NOMO-1 treated with dmso at 0.1 percent for 144 hours (cell line): ENCODE measurements around the gene MTG1.
"Not testable (repeated sequence)": the region's sequence is repeated elsewhere in the genome, so short reads cannot be mapped to it uniquely, and the experiment has no call there.

ENCODE experiments used
- DNase-seq: peaks from one replicate; lab custom pipeline; 2025; ENCODE audit not compliant: unreplicated experiment; lab: John Stamatoyannopoulos, UW

MTG1 gene

GRCh38 chr10:133460208-133460769, 66.3 kb downstream of the MTG1 start:
- no peak for DNase-seq

GRCh38 chr10:133461027-133461426, 67.1 kb downstream of the MTG1 start:
- no peak for DNase-seq

- DNase-seq: no peak
Measured at GRCh38 chr10:133461841-133462240, 67.9 kb downstream of the MTG1 start.

- DNase-seq: no peak
Measured at GRCh38 chr10:133462512-133463305, 68.8 kb downstream of the MTG1 start.

- DNase-seq: no peak
Measured at GRCh38 chr10:133464582-133465031, 70.7 kb downstream of the MTG1 start.

- no peak for DNase-seq
Measured at GRCh38 chr10:133465191-133465949, 71.4 kb downstream of the MTG1 start.

- no peak for DNase-seq
Measured at GRCh38 chr10:133465950-133466474, 72.1 kb downstream of the MTG1 start.

- DNase-seq: no peak
Measured at GRCh38 chr10:133466683-133467275, 72.8 kb downstream of the MTG1 start.

GRCh38 chr10:133467286-133467911, 73.4 kb downstream of the MTG1 start:
- no peak for DNase-seq

- not testable (repeated sequence) for DNase-seq
Measured at GRCh38 chr10:133469205-133469604, 75.2 kb downstream of the MTG1 start.

GRCh38 chr10:133471300-133472109, 77.5 kb downstream of the MTG1 start:
- DNase-seq: no peak
